Measurements from ENCODE around the gene UBE3A.

UBE3A gene

GRCh38 chr15:25346371-25346770 lies 92.5 kb downstream of the UBE3A start:
- H3K27ac ChIP-seq (ENCODE audit: low read depth, low read length, poor library complexity, severe bottlenecking), result no peak overlapping the region

GRCh38 chr15:25345943-25346342 lies 92.9 kb downstream of the UBE3A start:
- Histone ChIP-seq H3F3A (ENCODE audit: insufficient read depth, low read length) (no peaks in the 10 kb centered on the region; the same call in 1 of the 2 replicates), H3K9me2 (ENCODE audit: low read depth, low read length) (no peaks in the 10 kb centered on the region), H3K4me2 (ENCODE audit: low read length) (no peak overlapping the region), H3K4me1 (ENCODE audit: insufficient read depth, low read length, severe bottlenecking) (no peaks in the 10 kb centered on the region), H3K27me3 (ENCODE audit: insufficient read depth, low read length) (no peaks in the 10 kb centered on the region), H3K36me3 (ENCODE audit: insufficient read depth, low read length) (peaks cover 75% of the 10 kb centered on the region), H4K20me1 (ENCODE audit: insufficient read depth, low read length) (no peaks in the 10 kb centered on the region), H3K79me2 (ENCODE audit: insufficient read depth, low read length) (peaks cover 5% of the 10 kb centered on the region), H3K9ac (ENCODE audit: low read length) (no peak overlapping the region), H3K9me3 (ENCODE audit: low read length) (peaks cover 4% of the 10 kb centered on the region; the same call in 1 of the 2 replicates), H3K27ac (ENCODE audit: low read depth, low read length, poor library complexity, severe bottlenecking) (no peak overlapping the region), H2AFZ (ENCODE audit: low read length) (no peak overlapping the region), H3K4me3 (ENCODE audit: low read depth, low read length, poor library complexity, severe bottlenecking) (no peak overlapping the region)
- TF ChIP-seq CTCF (IDR thresholded peaks at IDR 0.05; ENCODE audit: low read length) (no peak), EZH2 (IDR thresholded peaks at IDR 0.05; ENCODE audit: borderline replicate concordance, low read length) (no peak)

More at GRCh38 chr15:25346371-25346770, 92.5 kb downstream of the UBE3A start:
- H3K9me3 ChIP-seq (ENCODE audit: low read length), result peaks cover 4% of the 10 kb centered on the region; the same call in 1 of the 2 replicates
- no peak overlapping the region for H3K4me2 ChIP-seq (ENCODE audit: low read length)
- H2AFZ ChIP-seq (ENCODE audit: low read length), result no peak overlapping the region
- no peaks in the 10 kb centered on the region for H3K27me3 ChIP-seq (ENCODE audit: insufficient read depth, low read length)
- H3K9me2 ChIP-seq (ENCODE audit: low read depth, low read length), result no peaks in the 10 kb centered on the region
- H3F3A ChIP-seq (ENCODE audit: insufficient read depth, low read length), result no peaks in the 10 kb centered on the region; the same call in 1 of the 2 replicates
- no peaks in the 10 kb centered on the region for H4K20me1 ChIP-seq (ENCODE audit: insufficient read depth, low read length)
- peaks cover 5% of the 10 kb centered on the region for H3K79me2 ChIP-seq (ENCODE audit: insufficient read depth, low read length)
- H3K9ac ChIP-seq (ENCODE audit: low read length), result no peak overlapping the region
- TF ChIP-seq CTCF (IDR thresholded peaks at IDR 0.05; ENCODE audit: low read length) (no peak), EZH2 (IDR thresholded peaks at IDR 0.05; ENCODE audit: borderline replicate concordance, low read length) (no peak)
- H3K4me3 ChIP-seq (ENCODE audit: low read depth, low read length, poor library complexity, severe bottlenecking), result no peak overlapping the region
- H3K36me3 ChIP-seq (ENCODE audit: insufficient read depth, low read length), result peaks cover 79% of the 10 kb centered on the region
- H3K4me1 ChIP-seq (ENCODE audit: insufficient read depth, low read length, severe bottlenecking), result no peaks in the 10 kb centered on the region

GRCh38 chr15:25342629-25343028 lies 96.2 kb downstream of the UBE3A start:
- no peaks in the 10 kb centered on the region for H3K27me3 ChIP-seq (ENCODE audit: insufficient read depth, low read length)
- TF ChIP-seq EZH2 (IDR thresholded peaks at IDR 0.05; ENCODE audit: borderline replicate concordance, low read length) (no peak), CTCF (IDR thresholded peaks at IDR 0.05; ENCODE audit: low read length) (no peak)
- no peak overlapping the region for H2AFZ ChIP-seq (ENCODE audit: low read length)
- no peak overlapping the region for H3K27ac ChIP-seq (ENCODE audit: low read depth, low read length, poor library complexity, severe bottlenecking)
- no peaks in the 10 kb centered on the region for H4K20me1 ChIP-seq (ENCODE audit: insufficient read depth, low read length)
- H3K4me1 ChIP-seq (ENCODE audit: insufficient read depth, low read length, severe bottlenecking), result peaks cover 16% of the 10 kb centered on the region
- no peaks in the 10 kb centered on the region; the same call in 1 of the 2 replicates for H3K79me2 ChIP-seq (ENCODE audit: insufficient read depth, low read length)
- no peak overlapping the region for H3K4me3 ChIP-seq (ENCODE audit: low read depth, low read length, poor library complexity, severe bottlenecking)
- peaks cover 72% of the 10 kb centered on the region for H3K36me3 ChIP-seq (ENCODE audit: insufficient read depth, low read length)
- H3F3A ChIP-seq (ENCODE audit: insufficient read depth, low read length), result no peaks in the 10 kb centered on the region; the same call in 1 of the 2 replicates
- H3K4me2 ChIP-seq (ENCODE audit: low read length), result no peak overlapping the region
- H3K9me3 ChIP-seq (ENCODE audit: low read length), result no peaks in the 10 kb centered on the region
- no peak overlapping the region for H3K9ac ChIP-seq (ENCODE audit: low read length)
- H3K9me2 ChIP-seq (ENCODE audit: low read depth, low read length), result no peaks in the 10 kb centered on the region
